DOHH2 (cell line): ENCODE data around the gene OBSCN.

Source experiments
- H3F3A ChIP-seq: fragments of 200-600 bp; sonication (generic), shearing (Covaris generic); 2 replicates; pipeline ENCODE4 v1.6.0; 2016; ENCODE audit warnings: antibody characterized with exemption, mild to moderate bottlenecking; ENCODE audit not compliant: control insufficient read depth, insufficient read depth
- H3K27ac ChIP-seq: fragments of 200-600 bp; sonication (generic); 2 replicates; pipeline ENCODE4 v1.5.1; 2014; ENCODE audit warnings: low read depth, mild to moderate bottlenecking, low read length, moderate library complexity
- H3K27me3 ChIP-seq: fragments of 200-600 bp; sonication (generic); 2 replicates; pipeline ENCODE4 v1.6.1; 2014; ENCODE audit warnings: mild to moderate bottlenecking, low read length, mixed read lengths; ENCODE audit not compliant: control insufficient read depth
- H3K36me3 ChIP-seq: fragments of 200-600 bp; sonication (generic); 2 replicates; pipeline ENCODE4 v1.6.1; 2014; ENCODE audit warnings: mild to moderate bottlenecking, low read length, moderate library complexity, mixed read lengths; ENCODE audit not compliant: control insufficient read depth
- H3K4me1 ChIP-seq: fragments of 200-600 bp; sonication (generic); 2 replicates; pipeline ENCODE4 v1.6.1; 2014; ENCODE audit warnings: mild to moderate bottlenecking, low read length, mixed read lengths; ENCODE audit not compliant: control insufficient read depth
- H3K4me2 ChIP-seq: fragments of 200-600 bp; sonication (generic); 2 replicates; pipeline ENCODE4 v1.6.0; 2014; ENCODE audit warnings: mild to moderate bottlenecking, low read length, moderate library complexity
- H3K4me3 ChIP-seq: fragments of 200-600 bp; sonication (generic); 2 replicates; pipeline ENCODE4 v1.5.1; 2014; ENCODE audit warnings: mild to moderate bottlenecking, low read length, mixed read lengths
- H3K79me2 ChIP-seq: fragments of 200-600 bp; sonication (generic); 2 replicates; pipeline ENCODE4 v1.6.1; 2014; ENCODE audit warnings: mild to moderate bottlenecking, low read length, mixed read lengths; ENCODE audit not compliant: control insufficient read depth
- H3K9me2 ChIP-seq: fragments of 200-600 bp; sonication (generic); replicated peaks from 2 replicates; pipeline ENCODE4 v1.6.1; 2014; ENCODE audit warnings: mild to moderate bottlenecking, low read length, mixed read lengths; ENCODE audit not compliant: control insufficient read depth
- H3K9me3 ChIP-seq: fragments of 200-600 bp; sonication (generic); 2 replicates; pipeline ENCODE4 v1.6.1; 2014; ENCODE audit warnings: antibody characterized with exemption, low read length, mixed read lengths; ENCODE audit not compliant: control insufficient read depth, insufficient read depth
- H4K20me1 ChIP-seq: fragments of 200-600 bp; sonication (generic); 2 replicates; pipeline ENCODE4 v1.6.0; 2014; ENCODE audit warnings: low read depth, mild to moderate bottlenecking, antibody characterized with exemption, low read length, moderate library complexity; ENCODE audit not compliant: control insufficient read depth, insufficient read depth
- CTCF ChIP-seq: fragments of 200-600 bp; sonication (generic); IDR thresholded peaks from one replicate; pipeline ENCODE4 v1.5.1; 2014; ENCODE audit warnings: antibody characterized with exemption, mild to moderate bottlenecking, low read depth, low read length; ENCODE audit not compliant: poor library complexity, severe bottlenecking
- EZH2phosphoT487 ChIP-seq: fragments of 200-600 bp; sonication (generic); IDR thresholded peaks from 2 replicates; pipeline ENCODE4 v1.6.1; 2017; ENCODE audit warnings: borderline replicate concordance, mild to moderate bottlenecking, antibody characterized with exemption, low read length, moderate library complexity, mixed read lengths

Gene OBSCN

GRCh38 chr1:228315484-228315944 is 107.7 kb downstream of the OBSCN start:
- no peak overlapping the region for H3K4me3 ChIP-seq
- H3K9me3 ChIP-seq, result peaks cover 15% of the 10 kb centered on the region; the same call in 1 of the 2 replicates
- H3K36me3 ChIP-seq, result no peaks in the 10 kb centered on the region
- no peaks in the 10 kb centered on the region for H3K27me3 ChIP-seq
- TF ChIP-seq CTCF (no peak), EZH2phosphoT487 (no peak)
- H3K79me2 ChIP-seq, result no peaks in the 10 kb centered on the region
- H3F3A ChIP-seq, result no peaks in the 10 kb centered on the region
- no peak overlapping the region for H3K4me2 ChIP-seq
- no peaks in the 10 kb centered on the region for H4K20me1 ChIP-seq
- no peak overlapping the region for H3K27ac ChIP-seq
- no peaks in the 10 kb centered on the region for H3K4me1 ChIP-seq
- H3K9me2 ChIP-seq, result no peaks in the 10 kb centered on the region

- no peaks in the 10 kb centered on the region for H4K20me1 ChIP-seq
- TF ChIP-seq EZH2phosphoT487 (no peak), CTCF (no peak)
- H3K9me2 ChIP-seq, result no peaks in the 10 kb centered on the region
- H3K27me3 ChIP-seq, result no peaks in the 10 kb centered on the region
- H3K9me3 ChIP-seq, result peaks cover 15% of the 10 kb centered on the region; the same call in 1 of the 2 replicates
- H3K4me3 ChIP-seq, result no peak overlapping the region
- no peaks in the 10 kb centered on the region for H3K79me2 ChIP-seq
- H3K27ac ChIP-seq, result no peak overlapping the region
- no peaks in the 10 kb centered on the region for H3F3A ChIP-seq
- no peaks in the 10 kb centered on the region for H3K4me1 ChIP-seq
- H3K36me3 ChIP-seq, result no peaks in the 10 kb centered on the region
- no peak overlapping the region for H3K4me2 ChIP-seq
These were observed 108.2 kb downstream of the OBSCN start for GRCh38 chr1:228315945-228316588.

GRCh38 chr1:228316589-228317387 is 108.9 kb downstream of the OBSCN start:
- H3K27ac ChIP-seq, result no peak overlapping the region
- H3K4me3 ChIP-seq, result no peak overlapping the region
- no peaks in the 10 kb centered on the region for H3K36me3 ChIP-seq

More at GRCh38 chr1:228316589-228317387, 108.9 kb downstream of the OBSCN start:
- H3F3A ChIP-seq, result no peaks in the 10 kb centered on the region
- H3K4me1 ChIP-seq, result no peaks in the 10 kb centered on the region
- no peaks in the 10 kb centered on the region for H3K79me2 ChIP-seq
- H3K9me2 ChIP-seq, result no peaks in the 10 kb centered on the region
- no peaks in the 10 kb centered on the region for H3K27me3 ChIP-seq
- H3K4me2 ChIP-seq, result no peak overlapping the region
- no peaks in the 10 kb centered on the region for H4K20me1 ChIP-seq
- H3K9me3 ChIP-seq, result peaks cover 15% of the 10 kb centered on the region; the same call in 1 of the 2 replicates
- TF ChIP-seq EZH2phosphoT487, result no peak
- no peak for TF ChIP-seq CTCF
